IPS DF 19.7 (cell line): ENCODE results near the gene TSPAN17.
"Not testable (repeated sequence)": the region's sequence is repeated elsewhere in the genome, so short reads cannot be mapped to it uniquely, and the experiment has no call there.

Source experiments
- DNase-seq: peaks from one replicate; pipeline ENCODE4 v3.0.0-alpha.2; 2013; ENCODE audit warnings: low read depth, low spot score

TSPAN17 gene

GRCh38 chr5:176647030-176647842 lies at the start of gene TSPAN17:
Gene TSPAN17 (plus strand): TSS chr5:176647484. CDS start chr5:176647616, 132 bp downstream.
- DNase-seq, result peak; percentile 68

- DNase-seq, result not testable (repeated sequence)
Measured at GRCh38 chr5:176599749-176600430, 47.4 kb upstream of the TSPAN17 start.

GRCh38 chr5:176601901-176602482 lies 45.3 kb upstream of the TSPAN17 start:
- no peak for DNase-seq

GRCh38 chr5:176603091-176603490 lies 44.2 kb upstream of the TSPAN17 start:
- DNase-seq, result no peak

GRCh38 chr5:176606032-176606431 lies 41.3 kb upstream of the TSPAN17 start:
- no peak for DNase-seq

- DNase-seq, result no peak
Measured at GRCh38 chr5:176606875-176607274, 40.4 kb upstream of the TSPAN17 start.

GRCh38 chr5:176608142-176608705 lies 39.1 kb upstream of the TSPAN17 start:
- no peak for DNase-seq

GRCh38 chr5:176608937-176609723 lies 38.2 kb upstream of the TSPAN17 start:
- no peak for DNase-seq

- no peak for DNase-seq
Measured at GRCh38 chr5:176609724-176610434, 37.4 kb upstream of the TSPAN17 start, which contains the start of gene GPRIN1. Gene GPRIN1 (minus strand): TSS chr5:176610156. CDS start chr5:176599834, 10,322 bp downstream.

- DNase-seq, result no peak
Measured at GRCh38 chr5:176610435-176610773, 36.9 kb upstream of the TSPAN17 start.

- no peak for DNase-seq
Measured at GRCh38 chr5:176611435-176611834, 35.8 kb upstream of the TSPAN17 start.

- no peak for DNase-seq
Measured at GRCh38 chr5:176612008-176612407, 35.3 kb upstream of the TSPAN17 start.

GRCh38 chr5:176612855-176613254 lies 34.4 kb upstream of the TSPAN17 start:
- no peak for DNase-seq

GRCh38 chr5:176614805-176615478 lies 32.3 kb upstream of the TSPAN17 start:
- DNase-seq, result no peak

GRCh38 chr5:176616511-176616910 lies 30.8 kb upstream of the TSPAN17 start:
- DNase-seq, result no peak

- DNase-seq, result no peak
Measured at GRCh38 chr5:176618783-176619182, 28.5 kb upstream of the TSPAN17 start.

- peak; percentile 67 for DNase-seq
Measured at GRCh38 chr5:176619203-176619568, 28.1 kb upstream of the TSPAN17 start.

GRCh38 chr5:176619569-176620332 lies 27.5 kb upstream of the TSPAN17 start:
- no peak for DNase-seq

GRCh38 chr5:176620333-176620981 lies 26.8 kb upstream of the TSPAN17 start:
- no peak for DNase-seq
